Endothelial cell of umbilical vein (primary cell): ENCODE results near the gene DMD. TPM values are rescaled to one million over a fixed set of nuclear protein-coding genes. Genes with fewer than 3 reads are reported as not detected.
A peak's percentile ranks its signal among the peaks of the same experiment; 100 is the strongest.

Experiments used
- BruUV-seq: library from RNA; stranded (reverse); fragments of 400-500 nt; replicated peaks from 2 replicates; lab custom pipeline; 2021; lab: Mats Ljungman, UMichigan
- CTCF ChIA-PET: fragments of 300-600, 350-600 bp; sonication (Branson Sonifier 250); formaldehyde crosslinking; loops from one replicate; lab custom pipeline; 2021; ENCODE audit warnings: antibody characterized with exemption, inconsistent platforms; lab: Charles Lee
- POLR2A ChIA-PET: fragments of 300-600, 350-600 bp; sonication (Branson Sonifier 250); formaldehyde crosslinking; loops from one replicate; lab custom pipeline; 2021; ENCODE audit warnings: antibody characterized with exemption, inconsistent platforms; lab: Charles Lee
- DNase-seq: peaks from one replicate; pipeline ENCODE4 v3.0.0-alpha.2; 2011; ENCODE audit warnings: low read depth, low spot score
- FAIRE-seq: peaks from 2 replicates; lab custom pipeline; 2011; peaks lifted over from hg19 to GRCh38; lab: Jason Lieb, UNC
- H2AFZ ChIP-seq: 2 replicates; pipeline ENCODE4 v1.6.0; 2012; ENCODE audit warnings: low read depth, low read length, control low read depth, inconsistent platforms
- H3K27ac ChIP-seq: 2 replicates; pipeline ENCODE4 v1.5.1; 2011; ENCODE audit warnings: low read depth, mild to moderate bottlenecking, control low read depth, low read length, moderate library complexity; ENCODE audit not compliant: insufficient read depth
- H3K27me3 ChIP-seq, 2 experiments: 2 replicates each; pipeline versions ENCODE4 v1.6.0 to v1.6.1; 2011; ENCODE audit warnings: low read length in 2 of 2, mixed read lengths in 1 of 2; ENCODE audit not compliant: control insufficient read depth in 2 of 2, insufficient read depth in 2 of 2
- H3K36me3 ChIP-seq, 2 experiments: 2 replicates in 1 of 2; 3 replicates in 1 of 2; pipeline ENCODE4 v1.5.1; 2011; ENCODE audit warnings: low read length in 2 of 2, mild to moderate bottlenecking in 1 of 2, moderate library complexity in 1 of 2; ENCODE audit not compliant: control insufficient read depth in 2 of 2, insufficient read depth in 2 of 2; ENCODE audit errors: extremely low read depth in 1 of 2
- H3K4me1 ChIP-seq: 3 replicates; pipeline ENCODE4 v1.5.1; 2011; ENCODE audit warnings: mild to moderate bottlenecking, low read length; ENCODE audit not compliant: control insufficient read depth, insufficient read depth; ENCODE audit errors: extremely low read depth
- H3K4me2 ChIP-seq: 2 replicates; pipeline ENCODE4 v1.6.1; 2011; ENCODE audit warnings: low read length, control low read depth, mixed read lengths; ENCODE audit not compliant: insufficient read depth
- H3K4me3 ChIP-seq, 3 experiments: fragments of 200-600 bp in 1 of 3; sonication (generic), shearing (Covaris generic) in 1 of 3; replicated peaks in 1 of 3; 2 replicates each; pipeline ENCODE4 v1.5.1; 2011 to 2016; ENCODE audit warnings: control low read depth in 3 of 3, low read length in 3 of 3, mild to moderate bottlenecking in 2 of 3, inconsistent platforms in 1 of 3, low read depth in 1 of 3, moderate library complexity in 1 of 3; ENCODE audit not compliant: insufficient read depth in 1 of 3
- H3K79me2 ChIP-seq: 2 replicates; pipeline ENCODE4 v1.6.0; 2012; ENCODE audit warnings: low read length, inconsistent platforms; ENCODE audit not compliant: control insufficient read depth, insufficient read depth
- H3K9ac ChIP-seq: replicated peaks from 2 replicates; pipeline ENCODE3; 2011; ENCODE audit warnings: low read length, control low read depth; ENCODE audit not compliant: insufficient read depth; ENCODE audit errors: extremely low read depth
- H3K9me1 ChIP-seq: replicated peaks from 3 replicates; pipeline ENCODE4 v1.6.0; 2011; ENCODE audit warnings: mild to moderate bottlenecking, low read length; ENCODE audit not compliant: control insufficient read depth, insufficient read depth; ENCODE audit errors: extremely low read depth
- H3K9me3 ChIP-seq: replicated peaks from 2 replicates; pipeline ENCODE4 v1.5.1; 2012; ENCODE audit warnings: low read length, inconsistent platforms; ENCODE audit not compliant: control insufficient read depth, insufficient read depth
- H4K20me1 ChIP-seq: replicated peaks from 2 replicates; pipeline ENCODE3; 2011; ENCODE audit warnings: mild to moderate bottlenecking, low read length; ENCODE audit not compliant: control insufficient read depth, insufficient read depth; ENCODE audit errors: extremely low read depth
- EZH2 ChIP-seq: IDR thresholded peaks from 2 replicates; pipeline ENCODE4 v1.6.1; 2012; ENCODE audit warnings: borderline replicate concordance, low read depth, mild to moderate bottlenecking, moderate library complexity, low read length, inconsistent platforms; ENCODE audit not compliant: severe bottlenecking
- FOS ChIP-seq: IDR thresholded peaks from 2 replicates; pipeline ENCODE4 v1.6.1; 2011; ENCODE audit warnings: mild to moderate bottlenecking, low read length, moderate library complexity, borderline replicate concordance; ENCODE audit not compliant: insufficient read depth
- GATA2 ChIP-seq: IDR thresholded peaks from 2 replicates; pipeline ENCODE4 v1.7.0; 2011; ENCODE audit warnings: low read depth, mild to moderate bottlenecking, moderate library complexity, mixed read lengths, low read length; ENCODE audit not compliant: insufficient read length, insufficient read depth
- JUN ChIP-seq: IDR thresholded peaks from 2 replicates; pipeline ENCODE4 v1.6.1; 2011; ENCODE audit warnings: borderline replicate concordance, low read depth; ENCODE audit not compliant: insufficient read length, insufficient read depth
- MAX ChIP-seq: IDR thresholded peaks from 2 replicates; pipeline ENCODE4 v1.6.1; 2011; ENCODE audit not compliant: insufficient read depth, insufficient read length
- MYC ChIP-seq: IDR thresholded peaks from one replicate; pipeline ENCODE4 v1.6.1; 2011; ENCODE audit warnings: mild to moderate bottlenecking, low read depth, low read length
- POLR2A ChIP-seq: IDR thresholded peaks from 2 replicates; pipeline ENCODE4 v1.6.1; 2012; ENCODE audit warnings: low read depth, mild to moderate bottlenecking, control low read depth, low read length
- POLR2AphosphoS5 ChIP-seq: IDR thresholded peaks from 2 replicates; pipeline ENCODE4 v1.6.1; 2012; ENCODE audit warnings: low read depth, mild to moderate bottlenecking, control low read depth, low read length, moderate library complexity; ENCODE audit not compliant: insufficient read depth
- dilution Hi-C: fragments of 300-500 bp; cut with MboI; formaldehyde crosslinking; loops from one replicate; pipeline ENCODE4 v1.15.0; 2019; ENCODE audit warnings: low sequenced_read_pairs; ENCODE audit not compliant: extremely low pct_ligation_motif_present
- intact Hi-C: fragments of 100-400 bp; cut with micrococcal nuclease; formaldehyde crosslinking; loops from one replicate; pipeline ENCODE4 v1.10.0; 2022
- polyA plus RNA-seq, 4 experiments: library from polyadenylated mRNA; depleted of rRNA in 3 of 4; stranded (reverse) in 3 of 4; unstranded in 1 of 4; fragments of >200 nt; gene quantifications; 2 replicates each; pipeline versions ENCODE4 v1.2.1 to v1.2.3, GENCODE V29; 2011 to 2012; ENCODE audit warnings: missing spikeins in 1 of 4
- total RNA-seq: library from RNA; stranded (reverse); gene quantifications from 2 replicates; pipeline ENCODE4 v1.2.3, GENCODE V29; 2021
- TF ChIP-seq, protein P1 (sequence below), 2 donors: IDR thresholded peaks; 1 replicate in 1 of 2; 2 replicates in 1 of 2; pipeline ENCODE4 v1.5.1; 2011; ENCODE audit warnings: low read length in 2 of 2, mild to moderate bottlenecking in 2 of 2, moderate library complexity in 2 of 2, control low read depth in 1 of 2, inconsistent platforms in 1 of 2, low read depth in 1 of 2; ENCODE audit not compliant: insufficient read depth in 1 of 2; ENCODE audit errors: extremely low read depth in 1 of 2

DMD gene
- total and polyA plus RNA-seq, 2 donors (not counting 3 experiments of a cell fraction or from before 2014, with no cell fraction given): 7.3 to 9.0 TPM

- Histone ChIP-seq H4K20me1 (no peaks in the 10 kb centered on the region), H3K27me3 (no peaks in the 10 kb centered on the region), H3K4me1 (no peaks in the 10 kb centered on the region), H3K9ac (no peak overlapping the region), H3K79me2 (no peaks in the 10 kb centered on the region), H3K4me3 (no peak overlapping the region), H3K4me2 (no peak overlapping the region), H2AFZ (no peak overlapping the region), H3K27ac (no peak overlapping the region), H3K9me3 (no peaks in the 10 kb centered on the region), H3K36me3 (no peaks in the 10 kb centered on the region), H3K9me1 (no peaks in the 10 kb centered on the region)
- TF ChIP-seq POLR2A: no peak
- TF ChIP-seq MAX: no peak
- TF ChIP-seq GATA2: no peak
- no peak for TF ChIP-seq EZH2
- no peak for TF ChIP-seq POLR2AphosphoS5
- no peak for TF ChIP-seq FOS
- TF ChIP-seq JUN: no peak
- ChIA-PET CTCF (interaction anchor here (1.1 kb wide), 1 partner anchor 20 kb away, joined by 3 read pairs; no protein-coding TSS in a partner anchor), POLR2A (no interaction called here)
- peak; percentile 62 for FAIRE-seq
- dilution Hi-C loops (no loop called here), intact Hi-C loops (no loop called here)
- BruUV-seq: no TSS peak
- no peak for DNase-seq
Observed at GRCh38 chrX:33126469-33126868, 84.9 kb downstream of the DMD start.

DNA sequence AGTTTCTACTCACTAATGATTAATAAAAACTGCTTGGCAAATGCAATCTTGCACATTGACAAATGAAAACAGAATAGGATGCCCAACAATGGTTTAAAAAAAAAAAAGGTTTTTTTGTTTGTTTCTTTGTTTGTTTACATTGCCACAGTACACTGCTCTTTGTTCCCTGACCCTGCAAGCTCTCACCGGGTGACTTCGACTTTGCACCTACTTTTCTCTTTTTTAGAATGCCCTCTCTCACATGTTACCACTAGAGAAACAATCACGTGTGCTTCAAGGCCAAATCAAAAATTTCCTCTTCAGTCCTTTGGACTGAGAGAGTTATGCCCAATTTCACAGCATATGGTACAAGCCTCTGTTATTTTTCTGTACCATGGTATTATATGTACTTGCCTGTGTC, 101.5 kb downstream of the DMD start:
- Histone ChIP-seq H3K36me3 (no peaks in the 10 kb centered on the region), H3K27ac (no peak overlapping the region), H3K9me3 (no peaks in the 10 kb centered on the region), H3K4me2 (no peak overlapping the region), H3K9me1 (no peaks in the 10 kb centered on the region), H4K20me1 (no peaks in the 10 kb centered on the region), H3K79me2 (no peaks in the 10 kb centered on the region), H3K9ac (no peak overlapping the region), H3K4me1 (no peaks in the 10 kb centered on the region), H3K4me3 (no peak overlapping the region), H2AFZ (no peak overlapping the region), H3K27me3 (no peaks in the 10 kb centered on the region)
- dilution Hi-C loops: no loop called here
- DNase-seq: no peak
- TF ChIP-seq POLR2AphosphoS5: no peak
- TF ChIP-seq POLR2A: no peak
- TF ChIP-seq JUN: no peak
- TF ChIP-seq, protein P1, sequence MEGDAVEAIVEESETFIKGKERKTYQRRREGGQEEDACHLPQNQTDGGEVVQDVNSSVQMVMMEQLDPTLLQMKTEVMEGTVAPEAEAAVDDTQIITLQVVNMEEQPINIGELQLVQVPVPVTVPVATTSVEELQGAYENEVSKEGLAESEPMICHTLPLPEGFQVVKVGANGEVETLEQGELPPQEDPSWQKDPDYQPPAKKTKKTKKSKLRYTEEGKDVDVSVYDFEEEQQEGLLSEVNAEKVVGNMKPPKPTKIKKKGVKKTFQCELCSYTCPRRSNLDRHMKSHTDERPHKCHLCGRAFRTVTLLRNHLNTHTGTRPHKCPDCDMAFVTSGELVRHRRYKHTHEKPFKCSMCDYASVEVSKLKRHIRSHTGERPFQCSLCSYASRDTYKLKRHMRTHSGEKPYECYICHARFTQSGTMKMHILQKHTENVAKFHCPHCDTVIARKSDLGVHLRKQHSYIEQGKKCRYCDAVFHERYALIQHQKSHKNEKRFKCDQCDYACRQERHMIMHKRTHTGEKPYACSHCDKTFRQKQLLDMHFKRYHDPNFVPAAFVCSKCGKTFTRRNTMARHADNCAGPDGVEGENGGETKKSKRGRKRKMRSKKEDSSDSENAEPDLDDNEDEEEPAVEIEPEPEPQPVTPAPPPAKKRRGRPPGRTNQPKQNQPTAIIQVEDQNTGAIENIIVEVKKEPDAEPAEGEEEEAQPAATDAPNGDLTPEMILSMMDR (IDR thresholded peaks at IDR 0.05; ENCODE audit: extremely low read depth in 1 of 2, insufficient read depth in 1 of 2, low read depth in 1 of 2, low read length in 2 of 2): no peak
- no peak for TF ChIP-seq GATA2
- TF ChIP-seq EZH2: no peak
- TF ChIP-seq MYC: no peak
- no peak for TF ChIP-seq FOS
- TF ChIP-seq MAX: no peak
- BruUV-seq: no TSS peak
- ChIA-PET POLR2A (no interaction called here), CTCF (no interaction called here)
- FAIRE-seq: no peak
- intact Hi-C loops: no loop called here
